Activated CD4-positive, alpha-beta T cell treated with anti-CD3 and anti-CD28 coated beads, Interleukin-2, Interleukin-4, amounts not matched to agents 100 ng/mL and 50 ng/mL, durations not matched to agents 16 hours and 8 hours (primary cell): ENCODE measurements around the gene HMCN2.
"Not testable (repeated sequence)": the region's sequence is repeated elsewhere in the genome, so short reads cannot be mapped to it uniquely, and the experiment has no call there.

Experiments used
- DNase-seq: peaks from one replicate; pipeline ENCODE4 v3.0.0-alpha.2; 2020; ENCODE audit warnings: low spot score

Gene HMCN2

GRCh38 chr9:130333041-130333711 lies 67.6 kb downstream of the HMCN2 start:
- DNase-seq, result no peak

- DNase-seq, result no peak
Observed at GRCh38 chr9:130333712-130334062, 68.1 kb downstream of the HMCN2 start.

GRCh38 chr9:130334915-130335314 lies 69.4 kb downstream of the HMCN2 start:
- no peak for DNase-seq

GRCh38 chr9:130336027-130336610 lies 70.6 kb downstream of the HMCN2 start:
- no peak for DNase-seq

DNA sequence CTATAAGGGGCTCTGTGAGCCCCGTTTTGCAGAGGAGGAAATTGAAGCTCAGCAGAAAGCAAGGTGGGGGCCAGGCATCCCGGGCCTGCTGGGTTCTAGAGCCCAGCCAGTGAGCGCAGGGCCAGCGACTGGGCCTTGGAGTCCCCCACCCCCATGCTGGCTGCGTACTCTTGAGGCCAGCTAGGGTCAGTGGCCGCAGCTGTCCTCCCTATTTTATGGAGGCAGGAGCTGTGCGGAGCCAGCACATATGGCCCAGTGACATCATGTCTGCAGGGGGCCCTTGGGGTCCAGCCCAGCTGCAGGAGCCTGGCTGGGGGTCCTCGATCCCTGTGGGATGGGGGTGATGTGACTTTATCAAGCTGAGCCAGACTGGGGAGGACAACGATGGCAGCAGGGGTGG lies 71.3 kb downstream of the HMCN2 start:
- no peak for DNase-seq

- DNase-seq, result no peak
Observed at GRCh38 chr9:130337318-130337717, 71.8 kb downstream of the HMCN2 start.

- DNase-seq, result no peak
Observed at GRCh38 chr9:130337784-130338380, 72.3 kb downstream of the HMCN2 start.

DNA sequence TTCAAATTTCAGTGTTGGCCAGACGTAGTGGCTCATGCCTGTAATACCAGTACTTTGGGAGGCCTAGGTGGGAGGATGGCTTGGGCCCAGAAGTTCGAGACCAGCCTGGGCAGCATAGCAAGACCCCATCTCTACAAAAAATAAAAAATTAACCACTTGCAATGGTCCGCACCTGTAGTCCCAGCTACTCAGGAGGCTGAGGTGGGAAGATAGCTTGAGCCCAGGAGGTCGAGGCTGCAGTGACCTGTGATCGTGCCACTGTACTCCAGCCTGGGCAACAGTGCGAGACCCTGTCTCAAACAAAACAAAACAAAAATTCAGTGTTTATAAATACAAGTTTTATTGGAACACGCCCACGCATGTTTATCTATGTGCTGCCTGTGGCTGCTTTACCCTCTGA lies 73.3 kb downstream of the HMCN2 start:
- DNase-seq, result not testable (repeated sequence)

- DNase-seq, result no peak
Observed at GRCh38 chr9:130339306-130339705, 73.7 kb downstream of the HMCN2 start.

DNA sequence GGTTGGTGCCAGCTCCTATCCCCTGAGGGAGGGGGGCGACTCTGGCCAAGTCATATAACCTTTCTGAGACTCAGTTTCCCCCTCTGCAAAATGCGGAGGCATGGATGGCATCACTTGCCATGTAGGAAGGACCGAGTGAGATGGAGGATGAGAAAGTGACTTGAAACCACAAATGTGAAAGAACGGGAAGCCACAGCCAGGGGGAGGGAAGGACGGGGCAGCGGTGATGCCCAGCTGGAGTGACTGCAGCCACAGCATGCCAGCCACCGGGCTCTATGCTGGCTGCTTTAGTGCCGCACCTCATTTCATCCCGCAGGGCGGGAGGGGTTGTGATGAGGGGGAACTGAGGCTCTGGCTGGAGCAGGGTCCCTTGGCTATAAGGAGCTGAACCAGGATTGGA lies 74.5 kb downstream of the HMCN2 start:
- DNase-seq, result no peak

- DNase-seq, result not testable (repeated sequence)
Observed at GRCh38 chr9:130340557-130340956, 75.0 kb downstream of the HMCN2 start.

- no peak for DNase-seq
Observed at GRCh38 chr9:130341128-130341527, 75.6 kb downstream of the HMCN2 start.

DNA sequence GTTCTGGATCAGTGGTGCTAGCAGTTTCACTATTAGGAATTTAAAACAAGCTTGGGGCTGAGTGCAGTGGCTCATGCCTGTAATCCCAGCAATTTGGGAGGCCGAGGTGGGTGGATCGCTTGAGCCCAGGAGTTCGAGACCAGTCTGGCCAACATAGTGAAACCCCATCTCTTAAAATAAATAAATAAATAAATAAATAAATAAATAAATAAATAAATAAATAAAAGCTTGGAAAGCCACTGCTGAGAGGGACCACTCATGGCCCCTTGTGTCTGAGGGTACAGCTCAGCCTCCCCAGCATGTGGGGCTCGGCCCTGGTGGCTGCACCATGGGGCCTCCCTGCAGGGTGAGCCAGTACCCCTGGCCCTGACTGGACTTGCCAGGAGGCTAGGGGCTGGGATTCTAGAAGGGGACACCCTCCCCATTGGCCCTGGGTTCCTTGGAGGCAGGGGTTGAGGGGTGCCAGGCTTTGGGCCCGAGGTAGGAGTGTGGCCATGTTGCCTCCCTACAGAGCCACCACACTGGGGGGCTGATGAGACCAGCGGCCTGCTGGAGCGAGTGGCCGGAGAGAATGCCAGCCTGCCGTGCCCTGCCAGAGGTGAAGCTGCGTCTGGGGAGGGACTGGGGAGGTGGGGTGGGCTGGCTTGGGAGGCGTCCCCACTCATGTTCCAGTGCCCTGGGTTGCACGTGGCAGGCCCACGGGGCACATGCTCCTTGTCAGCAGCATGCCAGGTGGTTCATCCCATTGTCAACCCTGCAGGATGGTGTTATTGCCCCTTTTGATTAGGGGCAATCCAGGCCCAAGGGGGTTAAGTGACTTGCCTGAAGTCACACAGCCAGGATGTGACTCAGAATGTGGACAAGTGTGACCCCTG lies 76.5 kb downstream of the HMCN2 start:
- no peak for DNase-seq

DNA sequence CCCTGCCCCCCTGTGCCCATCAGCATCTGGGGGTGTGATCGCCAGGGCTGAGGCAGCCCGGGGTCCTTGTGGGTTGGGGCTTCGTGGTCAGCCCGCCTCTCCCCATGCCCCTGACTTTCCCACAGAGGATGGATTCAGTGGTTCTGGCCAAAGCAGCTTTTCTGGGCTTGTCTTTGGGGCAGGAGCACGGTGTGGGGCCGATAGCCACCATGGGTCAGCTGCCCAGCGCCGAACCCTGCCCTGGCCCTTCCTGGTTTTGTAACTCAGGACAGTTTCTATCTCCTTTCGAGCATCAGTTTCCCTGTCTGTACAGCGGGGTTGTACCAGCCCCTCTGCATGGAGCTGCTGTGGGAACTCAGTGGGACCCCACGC lies 77.1 kb downstream of the HMCN2 start:
- DNase-seq, result no peak

- peak; percentile 23 for DNase-seq
Observed at GRCh38 chr9:130343445-130343918, 77.9 kb downstream of the HMCN2 start.

- no peak for DNase-seq
Observed at GRCh38 chr9:130344366-130344765, 78.8 kb downstream of the HMCN2 start.

- no peak for DNase-seq
Observed at GRCh38 chr9:130345009-130345896, 79.7 kb downstream of the HMCN2 start.

- no peak for DNase-seq
Observed at GRCh38 chr9:130345897-130346385, 80.4 kb downstream of the HMCN2 start.

GRCh38 chr9:130346431-130346830 lies 80.9 kb downstream of the HMCN2 start:
- no peak for DNase-seq

DNA sequence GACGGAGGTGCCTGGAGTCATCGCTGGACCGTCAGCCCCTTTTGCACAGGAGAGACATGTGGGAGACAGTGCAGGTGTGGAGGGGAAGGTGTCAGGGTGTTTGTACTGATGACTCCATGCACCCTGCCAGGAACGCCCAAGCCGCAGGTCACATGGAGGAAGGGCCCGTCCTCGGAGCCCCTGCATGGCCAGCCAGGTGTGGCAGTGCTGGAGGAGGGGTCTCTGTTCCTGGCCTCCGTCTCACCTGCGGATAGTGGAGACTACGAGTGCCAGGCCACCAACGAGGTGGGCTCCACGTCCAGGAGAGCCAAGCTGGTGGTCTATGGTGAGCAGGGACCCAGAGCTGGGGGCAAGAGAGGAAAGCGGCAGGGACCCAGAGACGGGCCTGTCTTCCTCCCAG lies 81.5 kb downstream of the HMCN2 start:
- no peak for DNase-seq

- no peak for DNase-seq
Observed at GRCh38 chr9:130347931-130348330, 82.4 kb downstream of the HMCN2 start.

DNA sequence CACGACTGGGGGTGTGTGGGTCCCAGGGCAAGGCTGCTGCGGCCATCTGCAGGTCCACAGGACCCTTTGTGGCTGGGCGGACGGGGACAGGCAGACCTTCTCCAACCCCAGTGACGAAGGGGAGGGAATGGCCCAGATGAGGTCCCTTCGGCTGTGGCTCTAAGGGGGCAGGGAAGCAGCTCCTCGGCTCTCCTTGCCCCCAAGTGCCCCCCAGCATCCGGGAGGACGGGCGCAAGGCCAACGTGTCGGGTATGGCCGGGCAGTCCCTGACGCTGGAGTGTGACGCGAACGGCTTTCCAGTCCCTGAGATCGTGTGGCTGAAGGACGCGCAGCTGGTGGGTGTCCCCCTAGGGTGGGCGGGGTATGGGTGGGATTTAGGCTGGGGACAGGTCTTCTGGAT lies 82.8 kb downstream of the HMCN2 start:
- DNase-seq, result no peak
